Right ventricle myocardium inferior (tissue), 1 donor: ENCODE measurements around the gene ESYT1. TPM values are rescaled to one million over a fixed set of nuclear protein-coding genes. Genes with fewer than 3 reads are reported as not detected.

Experiments used
- ATAC-seq: fragments of 200-7000 bp; cut with Tn5 transposase; one replicate; pipeline ENCODE4 v1.9.1; 2020; ENCODE audit warnings: mild to moderate bottlenecking, moderate library complexity
- DNase-seq: peaks from one replicate; pipeline ENCODE4 v3.0.0; 2021; ENCODE audit errors: missing footprints
- intact Hi-C: fragments of 100-400 bp; cut with DNase I; formaldehyde crosslinking; loops from one replicate; pipeline ENCODE4 v1.11.0; 2022
- total RNA-seq: library from RNA; stranded (reverse); fragmentation: NEBNext Ultra II Directional; extraction: Animal tissue kit (Norgen Biotek cat#: 25700); gene quantifications from one replicate; pipeline ENCODE4 v1.2.1, GENCODE V29; 2021
- donor health status: DM: no; HTN: yes; CAD: no; lungs with severe emphysema.

Gene ESYT1
- total RNA-seq, 1 donor from 2014 or later: 33.6 TPM

GRCh38 chr12:56160193-56160763 lies 32.2 kb downstream of the ESYT1 start:
- DNase-seq (no peak), ATAC-seq (no peak)
- intact Hi-C loops: no loop called here

DNA sequence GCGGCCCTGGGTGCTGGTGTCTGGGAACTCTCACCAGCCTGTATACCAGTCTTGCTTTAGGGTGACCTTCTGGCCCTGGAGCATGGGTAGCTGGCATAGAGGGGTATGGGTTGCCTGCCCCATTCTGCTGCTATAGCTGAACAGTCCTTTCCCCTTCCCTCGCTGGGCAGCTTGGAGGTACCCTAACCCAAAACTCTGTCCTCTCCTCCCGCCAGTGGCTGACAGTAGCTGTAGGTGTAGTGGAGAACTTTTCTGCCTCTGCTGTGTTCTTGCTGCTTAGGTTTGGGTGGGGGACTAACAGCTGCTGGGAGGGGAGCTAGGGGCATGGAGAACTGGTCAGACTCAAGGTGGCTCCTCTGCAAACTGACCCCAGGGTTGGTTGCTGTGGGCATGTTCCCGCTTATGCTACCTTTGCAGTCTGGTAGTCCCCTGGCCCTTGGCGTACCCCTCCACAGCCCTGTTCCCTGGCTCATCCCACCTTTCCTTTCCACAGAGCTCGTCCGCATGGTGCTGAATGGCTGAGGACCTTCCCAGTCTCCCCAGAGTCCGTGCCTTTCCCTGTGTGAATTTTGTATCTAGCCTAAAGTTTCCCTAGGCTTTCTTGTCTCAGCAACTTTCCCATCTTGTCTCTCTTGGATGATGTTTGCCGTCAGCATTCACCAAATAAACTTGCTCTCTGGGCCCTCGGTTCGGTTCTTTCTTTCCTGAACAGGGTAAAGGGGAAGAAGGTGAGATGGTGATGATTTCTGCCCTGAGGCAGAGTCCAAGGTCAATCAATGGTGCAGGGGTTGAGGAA lies 33.0 kb downstream of the ESYT1 start:
- ATAC-seq (no peak), DNase-seq (no peak)
- intact Hi-C loops: no loop called here

DNA sequence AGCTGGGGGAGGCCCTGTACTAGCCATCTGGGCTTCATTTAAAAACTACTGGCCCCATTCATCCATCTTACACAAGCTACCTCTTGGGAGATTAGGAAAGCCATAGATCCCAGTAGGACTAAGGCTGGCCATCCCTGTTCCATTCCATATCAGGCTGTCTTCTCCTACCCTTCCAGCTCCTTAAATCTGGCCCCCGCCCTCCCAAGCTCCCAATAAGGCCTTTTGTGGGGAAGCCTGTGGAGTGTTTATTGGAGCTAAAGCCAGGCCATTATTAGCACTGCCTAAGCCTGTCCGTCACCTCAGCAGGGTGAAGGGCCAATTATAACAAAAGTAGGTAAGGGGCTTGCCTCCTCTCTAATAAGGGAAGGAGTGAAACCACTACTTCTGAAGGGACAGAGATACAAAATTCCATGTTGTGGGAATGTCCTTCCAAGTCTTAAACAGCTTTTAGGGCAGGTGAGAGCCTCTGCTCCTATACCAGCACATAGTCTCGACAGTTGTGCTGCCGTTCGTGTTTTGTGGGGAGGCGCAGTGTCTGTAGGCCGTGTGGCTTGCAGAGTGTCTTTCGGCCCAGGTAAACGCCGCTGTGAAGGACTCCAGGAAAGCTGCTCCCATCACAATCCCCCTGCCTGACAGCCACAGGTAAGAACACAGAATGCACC lies 33.8 kb downstream of the ESYT1 start:
- no peak for ATAC-seq
- intact Hi-C loops: no loop called here
- DNase-seq: no peak

DNA sequence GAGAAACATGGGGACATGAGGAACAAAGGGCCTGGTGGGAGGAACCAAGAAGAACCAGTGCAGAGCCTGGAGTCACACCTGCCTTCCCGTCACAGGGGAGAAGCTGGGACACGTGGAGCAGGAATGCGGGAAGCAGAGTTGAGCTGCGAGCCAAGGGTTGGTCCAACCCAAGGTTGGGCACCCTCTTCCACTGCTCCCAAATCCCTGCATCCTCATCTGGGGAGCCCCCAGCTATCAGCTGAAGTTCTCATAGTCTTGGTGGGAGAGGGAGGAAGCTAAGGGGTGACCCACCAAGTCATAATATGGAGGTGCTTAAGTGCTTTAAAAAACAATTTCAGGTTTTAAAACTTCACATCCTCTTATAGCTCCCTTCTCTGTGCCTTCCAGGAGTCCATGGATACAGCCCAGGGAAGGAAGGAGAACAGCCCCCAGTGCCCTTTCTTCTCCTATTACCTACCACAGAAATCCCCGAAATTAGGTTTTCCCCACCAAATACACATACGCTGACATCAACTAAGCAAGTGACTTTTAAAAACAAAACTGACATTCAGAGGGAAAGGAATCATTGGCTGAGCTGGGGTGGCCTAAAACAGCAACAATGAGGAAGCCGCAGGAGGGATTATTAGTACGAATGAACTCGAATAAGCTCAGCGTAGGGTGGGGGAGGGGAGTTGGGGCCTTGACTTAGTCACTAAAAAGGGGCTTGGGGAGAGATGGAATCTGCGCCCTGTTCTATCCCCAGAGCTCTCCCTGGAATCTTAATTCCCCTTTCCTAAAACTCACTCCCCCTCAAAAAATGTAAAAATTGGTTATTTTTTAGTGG lies 34.6 kb downstream of the ESYT1 start:
- intact Hi-C loops: no loop called here
- DNase-seq (no peak), ATAC-seq (no peak)

- DNase-seq (no peak), ATAC-seq (no peak)
- intact Hi-C loops: no loop called here
Measured at GRCh38 chr12:56163533-56164344, 35.7 kb downstream of the ESYT1 start.

DNA sequence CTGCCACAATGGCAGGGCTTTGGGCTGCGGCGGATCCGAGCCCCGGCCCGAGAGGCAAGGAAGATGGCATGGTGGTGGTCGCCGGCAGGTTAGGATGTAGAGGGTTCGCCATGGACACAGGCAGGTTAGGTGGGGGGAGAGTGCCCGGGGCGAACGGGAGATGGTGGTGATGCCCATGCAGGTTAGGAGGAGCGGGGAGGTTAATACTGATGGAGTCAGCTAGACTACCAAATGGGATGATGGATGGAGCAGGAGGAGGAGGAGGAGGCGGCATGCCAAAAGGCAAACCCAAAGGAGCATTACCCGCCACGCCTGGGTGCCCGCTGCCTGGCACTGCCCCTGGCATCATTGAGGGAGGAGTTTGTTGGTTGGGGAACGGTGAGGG lies 36.3 kb downstream of the ESYT1 start:
- no peak for DNase-seq
- ATAC-seq: no peak
- intact Hi-C loops: no loop called here

DNA sequence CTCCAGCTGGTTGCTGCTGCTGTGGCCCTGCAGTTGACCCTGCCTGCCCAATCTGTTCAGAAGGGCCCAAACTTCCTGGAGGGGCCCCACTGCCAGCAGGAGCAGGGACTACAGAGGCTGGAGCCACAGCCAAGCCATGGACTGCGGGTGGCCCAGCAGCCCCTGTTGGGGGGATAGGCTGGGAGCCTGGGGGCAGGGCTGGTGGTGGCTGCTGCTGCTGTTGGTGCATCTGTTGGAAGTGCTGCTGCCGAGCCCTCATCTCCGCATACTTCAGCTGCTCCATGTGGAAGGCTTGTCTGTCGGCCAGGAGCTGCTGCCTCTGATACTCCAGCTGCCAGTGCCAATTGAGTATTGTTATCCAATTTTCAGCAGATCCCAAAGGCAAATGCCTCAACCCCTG lies 37.3 kb downstream of the ESYT1 start:
- intact Hi-C loops: no loop called here
- DNase-seq (no peak), ATAC-seq (peak; percentile 15)

DNA sequence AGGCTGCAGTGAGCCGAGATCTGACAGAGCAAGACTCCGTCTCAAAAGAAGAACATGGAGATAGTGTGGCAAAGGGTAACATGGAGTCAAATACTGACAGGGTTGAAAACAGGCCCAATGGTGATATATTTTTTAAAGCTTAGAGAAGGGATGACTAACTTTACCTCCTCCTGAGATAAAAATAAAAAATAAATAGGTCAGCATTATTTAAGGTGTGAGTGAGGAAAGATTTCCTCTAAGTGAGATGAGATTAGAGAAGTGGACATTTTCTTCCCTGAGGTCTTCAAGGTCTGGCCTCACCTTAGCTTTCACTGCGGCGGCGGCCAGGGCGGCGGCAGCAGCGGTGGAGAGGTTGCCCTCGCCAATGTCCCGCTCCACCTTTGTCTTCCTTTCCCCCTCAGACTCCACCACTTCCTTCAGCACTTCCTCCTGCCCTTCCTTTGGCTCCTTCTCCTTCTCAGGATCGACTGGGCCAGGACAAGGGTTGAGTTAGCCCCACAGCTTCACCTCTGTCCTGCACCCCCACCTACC lies 41.2 kb downstream of the ESYT1 start:
- ATAC-seq (no peak), DNase-seq (no peak)
- intact Hi-C loops: no loop called here

DNA sequence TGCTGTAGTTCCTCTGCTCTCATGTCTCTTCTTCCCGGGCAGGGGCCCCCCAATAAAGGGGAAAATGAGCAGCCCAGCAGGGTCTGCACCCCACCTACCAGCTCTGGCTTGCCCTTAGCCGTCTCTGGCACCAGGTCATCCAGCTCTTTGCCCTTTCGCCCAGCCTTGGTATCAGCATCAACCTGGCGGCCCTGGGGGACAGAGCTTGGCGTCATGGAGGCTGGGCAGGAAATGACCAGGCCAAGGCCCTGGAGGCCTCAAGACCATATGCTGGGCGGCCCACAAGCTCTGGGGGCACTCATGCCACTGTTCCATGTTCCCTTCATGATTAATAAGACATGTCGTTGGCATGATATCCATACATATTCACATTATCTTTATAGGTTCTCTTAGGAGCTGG lies 44.8 kb downstream of the ESYT1 start:
- DNase-seq (no peak), ATAC-seq (peak; percentile 32)
- intact Hi-C loops: no loop called here

- intact Hi-C loops: no loop called here
- DNase-seq (no peak), ATAC-seq (no peak)
Measured at GRCh38 chr12:56178347-56178746, 50.3 kb downstream of the ESYT1 start.

- no peak for DNase-seq
- no peak for ATAC-seq
- intact Hi-C loops: no loop called here
Measured at GRCh38 chr12:56186957-56187356, 58.9 kb downstream of the ESYT1 start.

- intact Hi-C loops: loop anchor here (2.0 kb wide), 2 partner anchors 29 to 449 kb away; partner anchors contain the start of gene MYL6
- DNase-seq: no peak
- no peak for ATAC-seq
Measured at GRCh38 chr12:56188131-56188777, 60.2 kb downstream of the ESYT1 start.

GRCh38 chr12:56188778-56189098 lies 60.7 kb downstream of the ESYT1 start:
- no peak for DNase-seq
- intact Hi-C loops: loop anchor here (1.0 to 2.0 kb wide), 3 partner anchors 30 to 450 kb away; partner anchors contain the start of gene MYL6
- ATAC-seq: no peak

DNA sequence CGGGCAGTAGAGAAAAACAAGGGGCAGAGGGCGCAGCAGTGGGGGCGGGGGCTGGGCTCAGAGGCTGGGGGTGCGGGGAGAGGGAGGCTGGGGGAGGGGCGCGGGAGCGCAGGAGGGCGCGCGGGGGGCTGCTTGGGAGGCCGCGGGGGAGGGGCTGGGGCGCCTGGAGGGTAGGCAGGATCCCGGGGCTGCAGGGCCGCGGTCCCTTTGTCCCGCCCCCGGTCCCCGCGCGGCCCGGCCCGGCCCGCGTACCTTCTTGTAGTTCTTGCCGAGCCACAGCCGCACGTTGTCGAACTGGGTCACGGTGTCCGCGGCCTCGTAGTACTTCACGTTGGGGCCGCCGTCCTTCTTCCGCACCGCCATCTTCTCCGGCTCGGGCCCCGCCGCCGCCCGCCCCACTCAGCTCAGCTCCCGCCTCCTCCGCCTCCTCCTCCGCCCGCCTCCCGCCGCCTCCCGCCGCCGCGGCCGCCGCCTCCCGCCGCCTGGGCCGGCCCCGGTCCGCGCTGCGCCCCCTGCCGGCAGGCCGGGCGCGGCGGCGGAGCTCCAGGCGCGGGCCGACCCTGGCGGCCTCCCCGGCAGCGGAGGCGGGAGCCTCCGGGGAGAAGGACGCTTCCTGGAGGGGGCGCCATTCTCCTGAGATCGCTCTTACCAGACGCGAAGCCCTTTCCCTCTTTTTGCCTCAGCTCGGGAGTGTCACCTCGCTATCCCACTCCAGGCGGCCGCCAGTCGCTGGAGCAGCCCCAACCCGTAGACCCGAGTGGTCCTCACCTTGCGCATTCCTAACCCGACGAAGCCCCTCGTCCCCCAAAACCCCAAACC lies 61.2 kb downstream of the ESYT1 start, which contains the start of gene SMARCC2:
TSS of gene SMARCC2 (minus strand) at position 385 of the 819 bp plus-strand sequence. CDS start at position 363, 22 bp downstream.
- intact Hi-C loops: loop anchor here (1.0 to 2.0 kb wide), 3 partner anchors 31 to 451 kb away; partner anchors contain the start of gene MYL6
- peak; percentile 90 for DNase-seq
- ATAC-seq: peak; percentile 89

- DNase-seq: peak; percentile 82
Measured at GRCh38 chr12:56189918-56190694, 62.0 kb downstream of the ESYT1 start.

GRCh38 chr12:56190695-56191155 lies 62.7 kb downstream of the ESYT1 start:
- ATAC-seq (no peak), DNase-seq (no peak)
- intact Hi-C loops: loop anchor here (1.0 kb wide), 1 partner anchor 274 kb away; no protein-coding TSS in a partner anchor

More at GRCh38 chr12:56189918-56190694, 62.0 kb downstream of the ESYT1 start:
- intact Hi-C loops: loop anchor here (1.0 to 2.0 kb wide), 4 partner anchors 31 to 451 kb away; partner anchors contain the start of gene MYL6
- ATAC-seq: peak; percentile 53
